OCI-LY1 (cell line): Measurements from ENCODE around the gene ODF4.

Experiments used
- CTCF ChIP-seq: fragments of 200-600 bp; sonication (generic), shearing (Covaris generic); IDR thresholded peaks from 2 replicates; pipeline ENCODE4 v1.5.1; 2017; ENCODE audit warnings: mild to moderate bottlenecking, antibody characterized with exemption, low read length, moderate library complexity, mixed read lengths
- EZH2 ChIP-seq: fragments of 200-600 bp; sonication (generic), shearing (Covaris generic); IDR thresholded peaks from 2 replicates; pipeline ENCODE4 v1.8.0; 2017; ENCODE audit warnings: borderline replicate concordance, mixed run types, mild to moderate bottlenecking, antibody characterized with exemption, low read length, moderate library complexity, mixed read lengths

GRCh38 chr17:8326511-8327302 is 12.9 kb upstream of the ODF4 start:
- TF ChIP-seq CTCF (no peak), EZH2 (no peak)
